OCI-LY7 (cell line): ENCODE results near the gene RBM33. TPM values are rescaled to one million over a fixed set of nuclear protein-coding genes. Genes with fewer than 3 reads are reported as not detected.

Experiments
- BruUV-seq: library from RNA; stranded (reverse); fragments of 400-500 nt; replicated peaks from 2 replicates; lab custom pipeline; 2021; lab: Mats Ljungman, UMichigan
- CTCF ChIA-PET: fragments of 300-600 bp; sonication (Branson Sonifier 250); formaldehyde crosslinking; loops from one replicate; lab custom pipeline; 2022; ENCODE audit warnings: antibody characterized with exemption; ENCODE audit not compliant: unreplicated experiment; lab: Charles Lee
- POLR2A ChIA-PET: fragments of 300-600 bp; sonication (Branson Sonifier 250); formaldehyde crosslinking; loops from one replicate; lab custom pipeline; 2022; ENCODE audit warnings: antibody characterized with exemption; lab: Charles Lee
- DNase-seq: peaks from one replicate; pipeline ENCODE4 v3.0.0-alpha.2; 2015; ENCODE audit warnings: low spot score
- H2AFZ ChIP-seq: fragments of 200-600 bp; sonication (generic), shearing (Covaris generic); 2 replicates; pipeline ENCODE4 v1.6.1; 2014; ENCODE audit warnings: mild to moderate bottlenecking, antibody characterized with exemption, low read length, moderate library complexity
- H3K27ac ChIP-seq: fragments of 200-600 bp; sonication (generic); 2 replicates; pipeline ENCODE4 v1.5.1; 2014; ENCODE audit warnings: mixed run types, low read depth, mild to moderate bottlenecking, moderate library complexity, low read length, inconsistent platforms; ENCODE audit not compliant: poor library complexity, severe bottlenecking
- H3K36me3 ChIP-seq: fragments of 200-600 bp; sonication (generic); 2 replicates; pipeline ENCODE4 v1.6.1; 2014; ENCODE audit warnings: mild to moderate bottlenecking, antibody characterized with exemption, low read length, moderate library complexity, mixed read lengths; ENCODE audit not compliant: insufficient read depth
- H3K4me1 ChIP-seq: fragments of 200-600 bp; sonication (generic); 2 replicates; pipeline ENCODE4 v1.5.1; 2014; ENCODE audit warnings: mild to moderate bottlenecking, low read length; ENCODE audit not compliant: insufficient read depth, poor library complexity, severe bottlenecking
- H3K4me2 ChIP-seq: fragments of 200-600 bp; sonication (generic); 2 replicates; pipeline ENCODE4 v1.6.1; 2014; ENCODE audit warnings: mild to moderate bottlenecking, low read length
- H3K4me3 ChIP-seq: fragments of 200-600 bp; sonication (generic); 2 replicates; pipeline ENCODE4 v1.5.1; 2014; ENCODE audit warnings: mild to moderate bottlenecking, low read depth, low read length; ENCODE audit not compliant: poor library complexity, severe bottlenecking
- H3K79me2 ChIP-seq: fragments of 200-600 bp; sonication (generic); 2 replicates; pipeline ENCODE4 v1.6.1; 2016; ENCODE audit warnings: low read depth, mild to moderate bottlenecking, low read length, moderate library complexity, mixed read lengths; ENCODE audit not compliant: insufficient read depth
- H3K9me2 ChIP-seq: fragments of 200-600 bp; sonication (generic); 2 replicates; pipeline ENCODE4 v1.6.1; 2016; ENCODE audit warnings: mild to moderate bottlenecking, low read length, mixed read lengths; ENCODE audit not compliant: insufficient read depth
- H3K9me3 ChIP-seq: fragments of 200-600 bp; sonication (generic); 2 replicates; pipeline ENCODE4 v1.6.1; 2014; ENCODE audit warnings: mild to moderate bottlenecking, mixed run types, low read length, mixed read lengths
- H4K20me1 ChIP-seq: fragments of 200-600 bp; sonication (generic); 2 replicates; pipeline ENCODE4 v1.6.1; 2014; ENCODE audit warnings: mild to moderate bottlenecking, antibody characterized with exemption, low read length, moderate library complexity, mixed read lengths; ENCODE audit not compliant: insufficient read depth
- EZH2phosphoT487 ChIP-seq: fragments of 200-600 bp; sonication (generic); IDR thresholded peaks from 2 replicates; pipeline ENCODE4 v1.6.1; 2018; ENCODE audit warnings: low read depth, borderline replicate concordance, mild to moderate bottlenecking, mixed run types, antibody characterized with exemption, low read length, moderate library complexity, mixed read lengths
- intact Hi-C: fragments of 100-400 bp; cut with micrococcal nuclease; formaldehyde crosslinking; loops from one replicate; pipeline ENCODE4 v1.10.0; 2022; ENCODE audit not compliant: unreplicated experiment
- total RNA-seq, 2 experiments: library from RNA; depleted of rRNA in 1 of 2; stranded (reverse); fragments of >200 nt in 1 of 2; shearing (Covaris generic) in 1 of 2; gene quantifications; 2 replicates each; pipeline ENCODE4 v1.2.3, GENCODE V29; 2014 to 2022
- TF ChIP-seq, protein P1 (sequence below): fragments of 200-600 bp; sonication (generic); conservative IDR thresholded peaks from 2 replicates; pipeline ENCODE4 v1.5.1; 2014; ENCODE audit warnings: mild to moderate bottlenecking, antibody characterized with exemption, low read length, moderate library complexity, mixed read lengths

Gene RBM33
- total RNA-seq, 2 experiments from 2014 or later = 67.6 to 127 TPM

DNA sequence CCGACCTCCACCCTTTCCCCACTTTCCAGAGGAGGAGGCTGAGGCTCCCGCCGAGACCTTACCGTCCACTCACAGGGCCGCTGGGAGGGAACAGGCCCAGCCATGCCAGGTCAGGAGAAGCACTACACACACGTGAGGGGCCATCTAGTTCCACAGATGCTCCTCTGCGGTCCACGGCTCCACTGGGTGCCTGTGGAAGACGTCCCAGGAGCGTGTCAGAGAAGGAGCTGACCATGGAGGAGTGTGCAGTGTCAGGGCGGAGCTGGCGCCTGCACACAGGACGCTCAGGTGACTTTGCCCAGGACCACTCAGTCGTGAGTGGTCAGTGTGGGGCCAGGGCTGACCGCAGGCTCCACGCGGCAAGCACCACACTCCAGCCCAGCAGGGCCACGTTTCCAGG, 175.8 kb downstream of the RBM33 start:
- Histone ChIP-seq H3K4me2 (no peak overlapping the region), H3K27ac (no peak overlapping the region), H3K9me3 (no peaks in the 10 kb centered on the region), H3K79me2 (no peaks in the 10 kb centered on the region), H2AFZ (no peak overlapping the region), H3K36me3 (no peaks in the 10 kb centered on the region), H3K4me1 (no peaks in the 10 kb centered on the region), H3K9me2 (no peaks in the 10 kb centered on the region), H4K20me1 (no peaks in the 10 kb centered on the region), H3K4me3 (no peak overlapping the region)
- no TSS peak for BruUV-seq
- CTCF ChIA-PET = no interaction called here
- intact Hi-C loops = no loop called here
- TF ChIP-seq EZH2phosphoT487 = no peak
- TF ChIP-seq, protein P1, sequence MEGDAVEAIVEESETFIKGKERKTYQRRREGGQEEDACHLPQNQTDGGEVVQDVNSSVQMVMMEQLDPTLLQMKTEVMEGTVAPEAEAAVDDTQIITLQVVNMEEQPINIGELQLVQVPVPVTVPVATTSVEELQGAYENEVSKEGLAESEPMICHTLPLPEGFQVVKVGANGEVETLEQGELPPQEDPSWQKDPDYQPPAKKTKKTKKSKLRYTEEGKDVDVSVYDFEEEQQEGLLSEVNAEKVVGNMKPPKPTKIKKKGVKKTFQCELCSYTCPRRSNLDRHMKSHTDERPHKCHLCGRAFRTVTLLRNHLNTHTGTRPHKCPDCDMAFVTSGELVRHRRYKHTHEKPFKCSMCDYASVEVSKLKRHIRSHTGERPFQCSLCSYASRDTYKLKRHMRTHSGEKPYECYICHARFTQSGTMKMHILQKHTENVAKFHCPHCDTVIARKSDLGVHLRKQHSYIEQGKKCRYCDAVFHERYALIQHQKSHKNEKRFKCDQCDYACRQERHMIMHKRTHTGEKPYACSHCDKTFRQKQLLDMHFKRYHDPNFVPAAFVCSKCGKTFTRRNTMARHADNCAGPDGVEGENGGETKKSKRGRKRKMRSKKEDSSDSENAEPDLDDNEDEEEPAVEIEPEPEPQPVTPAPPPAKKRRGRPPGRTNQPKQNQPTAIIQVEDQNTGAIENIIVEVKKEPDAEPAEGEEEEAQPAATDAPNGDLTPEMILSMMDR = no peak
- no peak for DNase-seq
- POLR2A ChIA-PET = no interaction called here

DNA sequence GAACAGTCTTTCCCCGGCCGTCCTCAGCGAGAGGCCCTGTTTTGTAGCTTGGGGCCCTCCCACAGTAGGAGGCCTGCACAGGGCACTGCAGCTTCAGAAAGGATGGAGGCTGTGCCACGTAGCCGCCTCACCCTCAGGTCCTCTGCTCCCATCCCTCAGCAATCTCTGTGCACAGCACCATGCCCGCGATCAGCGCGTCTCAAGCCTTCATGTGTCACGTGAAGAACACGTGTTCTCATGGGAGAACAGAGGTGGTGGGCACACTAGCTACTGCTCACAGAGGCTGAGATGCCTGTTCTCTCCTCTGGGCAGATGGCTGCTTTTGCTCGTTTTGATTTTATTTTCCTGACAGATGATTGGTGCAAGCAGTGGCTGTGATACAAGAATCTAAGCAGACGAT, 176.3 kb downstream of the RBM33 start:
- Histone ChIP-seq H3K4me2 (no peak overlapping the region), H3K4me3 (no peak overlapping the region), H3K9me2 (no peaks in the 10 kb centered on the region), H3K79me2 (no peaks in the 10 kb centered on the region), H3K36me3 (no peaks in the 10 kb centered on the region), H2AFZ (no peak overlapping the region), H3K4me1 (no peaks in the 10 kb centered on the region), H3K27ac (no peak overlapping the region), H3K9me3 (no peaks in the 10 kb centered on the region), H4K20me1 (no peaks in the 10 kb centered on the region)
- POLR2A ChIA-PET = no interaction called here
- BruUV-seq = no TSS peak
- intact Hi-C loops = no loop called here
- DNase-seq = no peak
- TF ChIP-seq EZH2phosphoT487 = no peak
- TF ChIP-seq, protein P1 = no peak
- CTCF ChIA-PET = no interaction called here

DNA sequence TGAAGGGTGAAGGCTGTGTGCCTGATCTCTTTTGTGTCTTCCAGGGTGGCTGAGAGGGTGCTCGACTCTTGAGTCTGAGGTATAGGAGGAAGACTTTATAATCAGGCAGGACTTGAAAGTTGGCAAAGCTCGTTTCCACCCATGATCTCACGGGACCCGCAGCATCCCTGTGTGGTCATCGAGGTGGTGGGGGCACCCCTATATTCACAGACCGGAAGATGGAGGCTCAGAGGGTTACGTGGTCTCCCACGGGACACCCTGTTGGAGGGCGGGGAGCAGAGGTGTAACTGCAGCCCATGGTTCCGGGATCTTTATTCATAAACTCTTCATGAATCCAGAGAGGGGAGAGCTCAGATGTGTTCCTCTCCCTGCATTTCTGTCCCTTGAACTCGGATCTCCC, 177.4 kb downstream of the RBM33 start:
- no peak overlapping the region for H3K4me3 ChIP-seq
- ChIA-PET POLR2A (no interaction called here), CTCF (no interaction called here)
- DNase-seq = no peak
- no TSS peak for BruUV-seq
- H3K4me2 ChIP-seq = no peak overlapping the region
- no peaks in the 10 kb centered on the region for H3K9me3 ChIP-seq
- TF ChIP-seq, protein P1 = no peak
- TF ChIP-seq EZH2phosphoT487 = no peak
- H3K36me3 ChIP-seq = no peaks in the 10 kb centered on the region
- no peaks in the 10 kb centered on the region for H3K4me1 ChIP-seq
- H2AFZ ChIP-seq = no peak overlapping the region
- H3K9me2 ChIP-seq = no peaks in the 10 kb centered on the region
- intact Hi-C loops = no loop called here
- H3K79me2 ChIP-seq = no peaks in the 10 kb centered on the region
- no peak overlapping the region for H3K27ac ChIP-seq
- H4K20me1 ChIP-seq = no peaks in the 10 kb centered on the region
